ES-I3 (cell line): Measurements from ENCODE around the gene PDCD1.
"Not testable (repeated sequence)": the region's sequence is repeated elsewhere in the genome, so short reads cannot be mapped to it uniquely, and the experiment has no call there.

Experiments
- H3K36me3 ChIP-seq: 2 replicates; pipeline ENCODE4 v1.6.1; 2013; ENCODE audit warnings: mild to moderate bottlenecking, low read length, control low read depth, moderate library complexity; ENCODE audit not compliant: insufficient read depth
- H3K4me1 ChIP-seq: 2 replicates; pipeline ENCODE4 v1.6.1; 2013; ENCODE audit warnings: mild to moderate bottlenecking, control low read depth, low read length; ENCODE audit not compliant: insufficient read depth
- H3K9ac ChIP-seq: 2 replicates; pipeline ENCODE4 v1.6.1; 2013; ENCODE audit warnings: low read depth, mild to moderate bottlenecking, low read length, moderate library complexity
- H3K9me3 ChIP-seq: 2 replicates; pipeline ENCODE4 v1.6.1; 2013; ENCODE audit warnings: mild to moderate bottlenecking, low read length, moderate library complexity; ENCODE audit not compliant: control insufficient read depth, insufficient read depth

Gene PDCD1

DNA sequence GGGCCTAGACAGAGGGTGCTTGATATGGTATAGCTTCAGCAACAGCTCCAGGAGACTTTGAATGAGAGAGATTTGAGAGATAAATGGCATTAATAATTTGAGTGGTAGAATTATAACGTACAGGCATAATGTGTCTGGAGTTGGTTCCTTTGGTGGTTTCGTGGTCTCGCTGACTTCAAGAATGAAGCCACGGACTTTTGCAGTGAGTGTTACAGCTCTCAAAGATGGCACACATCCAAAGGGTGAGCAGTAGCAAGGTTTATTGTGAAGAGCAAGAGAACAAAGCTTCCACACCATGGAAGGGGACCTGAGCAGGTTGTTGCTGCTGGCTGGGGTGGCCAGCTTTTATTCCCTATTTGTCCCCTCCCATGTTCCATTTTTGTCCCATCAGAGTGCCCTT, 23.1 kb downstream of the PDCD1 start:
- Histone ChIP-seq H3K36me3 (no peaks in the 10 kb centered on the region), H3K9ac (no peak overlapping the region), H3K9me3 (0 out of 2 replicates have a peak, but pooled peaks cover 2% of the 10 kb centered on the region), H3K4me1 (peaks cover 5% of the 10 kb centered on the region; the same call in 1 of the 2 replicates)

DNA sequence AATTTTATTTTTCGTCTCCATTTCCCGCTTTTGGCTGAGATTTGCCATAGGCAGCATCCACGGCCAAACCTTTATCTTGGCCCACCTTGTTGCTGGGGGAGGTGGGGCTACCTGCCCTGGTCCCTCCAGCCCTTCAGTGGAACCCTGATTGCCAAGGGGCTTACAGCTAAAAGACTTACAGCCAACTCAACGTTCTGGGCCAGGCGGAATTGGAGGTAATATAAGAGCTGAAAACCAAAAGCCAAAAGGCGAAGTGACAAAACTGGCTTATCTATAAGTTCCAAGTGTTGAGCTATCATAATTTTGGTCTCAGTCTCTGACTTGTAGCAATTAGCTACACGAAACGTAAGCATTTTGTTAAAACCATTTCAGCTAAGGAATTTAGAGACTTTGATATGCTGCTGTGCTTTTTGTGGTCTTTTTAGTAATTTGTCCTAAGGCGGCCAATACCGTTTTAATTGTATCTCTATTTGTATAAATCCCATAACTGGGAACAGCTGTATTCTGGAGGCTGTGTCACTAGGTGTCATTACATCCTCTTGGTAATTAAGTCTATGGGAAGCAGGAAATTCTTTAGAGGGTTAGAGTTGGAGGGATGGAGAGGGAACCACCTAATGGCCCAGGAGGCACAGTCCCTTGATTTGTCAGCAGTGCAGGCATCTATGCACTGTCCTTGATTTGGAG, 24.0 kb downstream of the PDCD1 start:
- Histone ChIP-seq H3K36me3 (no peaks in the 10 kb centered on the region), H3K4me1 (peaks cover 5% of the 10 kb centered on the region; the same call in 1 of the 2 replicates), H3K9ac (no peak overlapping the region), H3K9me3 (0 out of 2 replicates have a peak, but pooled peaks cover 2% of the 10 kb centered on the region)

- not testable (repeated sequence) for H3K9me3 ChIP-seq, H3K36me3 ChIP-seq, H3K4me1 ChIP-seq, H3K9ac ChIP-seq
These were observed 24.8 kb downstream of the PDCD1 start for GRCh38 chr2:241833756-241834526.

- Histone ChIP-seq H3K4me1 (peaks cover 5% of the 10 kb centered on the region; the same call in 1 of the 2 replicates), H3K9ac (no peak overlapping the region)
These were observed 25.5 kb downstream of the PDCD1 start for GRCh38 chr2:241833101-241833663.

DNA sequence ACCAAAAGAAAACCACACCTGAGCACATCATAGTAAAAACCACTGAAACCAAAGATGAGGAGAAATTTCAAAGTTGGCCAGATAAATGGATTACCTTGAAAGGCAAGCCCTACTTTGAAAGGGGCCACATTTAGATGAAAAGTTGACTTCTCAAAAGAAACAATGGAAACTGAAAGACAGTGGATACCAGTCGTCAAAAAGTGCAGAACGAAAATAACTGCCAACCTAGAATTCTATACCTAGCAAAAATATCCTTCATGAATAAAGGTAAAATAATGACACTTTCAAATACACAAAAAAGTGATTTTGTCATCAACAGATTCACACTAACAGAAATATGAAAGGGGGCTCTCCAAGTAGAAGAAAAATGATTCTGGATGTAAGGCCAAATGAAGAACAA, 31.3 kb downstream of the PDCD1 start:
- Histone ChIP-seq H3K9me3 (0 out of 2 replicates have a peak, but pooled peaks cover 4% of the 10 kb centered on the region), H3K9ac (no peak overlapping the region), H3K4me1 (no peaks in the 10 kb centered on the region), H3K36me3 (no peaks in the 10 kb centered on the region)

More at GRCh38 chr2:241833101-241833663, 25.5 kb downstream of the PDCD1 start:
- Histone ChIP-seq H3K9me3 (0 out of 2 replicates have a peak, but pooled peaks cover 2% of the 10 kb centered on the region), H3K36me3 (no peaks in the 10 kb centered on the region)

- H3K36me3 ChIP-seq: not testable (repeated sequence)
These were observed 34.9 kb downstream of the PDCD1 start for GRCh38 chr2:241823531-241824437.

DNA sequence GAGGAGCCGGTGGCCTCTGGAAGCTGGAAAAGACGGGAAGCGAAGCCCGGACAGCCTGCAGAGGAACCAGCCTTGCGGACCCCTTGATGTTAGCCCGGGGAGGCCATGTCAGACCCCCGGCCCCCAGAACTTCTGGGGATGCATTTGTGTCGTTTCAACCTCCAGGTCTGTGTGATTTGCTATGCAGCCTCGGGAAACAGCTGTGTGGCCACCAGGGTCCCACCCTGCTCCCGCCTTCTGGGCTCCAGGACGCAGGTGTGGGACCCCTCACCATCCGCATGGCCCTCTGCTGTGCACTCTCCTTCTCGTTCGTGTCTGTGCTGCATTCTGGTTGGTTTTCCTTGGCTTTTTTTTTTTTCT, 36.5 kb downstream of the PDCD1 start:
- Histone ChIP-seq H3K9me3 (0 out of 2 replicates have a peak, but pooled peaks cover 4% of the 10 kb centered on the region), H3K4me1 (peaks cover 4% of the 10 kb centered on the region; the same call in 1 of the 2 replicates), H3K9ac (no peak overlapping the region), H3K36me3 (no peaks in the 10 kb centered on the region)

More at GRCh38 chr2:241823531-241824437, 34.9 kb downstream of the PDCD1 start:
- not testable (repeated sequence) for H3K4me1 ChIP-seq, H3K9ac ChIP-seq, H3K9me3 ChIP-seq

- peaks cover 4% of the 10 kb centered on the region; the same call in 1 of the 2 replicates for H3K4me1 ChIP-seq
- H3K36me3 ChIP-seq: no peaks in the 10 kb centered on the region
- no peaks in the 10 kb centered on the region for H3K9me3 ChIP-seq
- no peak overlapping the region for H3K9ac ChIP-seq
These were observed 37.0 kb downstream of the PDCD1 start for GRCh38 chr2:241821460-241822263.

GRCh38 chr2:241820625-241821384, 37.9 kb downstream of the PDCD1 start:
- Histone ChIP-seq H3K9me3 (no peaks in the 10 kb centered on the region), H3K4me1 (peaks cover 4% of the 10 kb centered on the region; the same call in 1 of the 2 replicates), H3K36me3 (no peaks in the 10 kb centered on the region), H3K9ac (no peak overlapping the region)

DNA sequence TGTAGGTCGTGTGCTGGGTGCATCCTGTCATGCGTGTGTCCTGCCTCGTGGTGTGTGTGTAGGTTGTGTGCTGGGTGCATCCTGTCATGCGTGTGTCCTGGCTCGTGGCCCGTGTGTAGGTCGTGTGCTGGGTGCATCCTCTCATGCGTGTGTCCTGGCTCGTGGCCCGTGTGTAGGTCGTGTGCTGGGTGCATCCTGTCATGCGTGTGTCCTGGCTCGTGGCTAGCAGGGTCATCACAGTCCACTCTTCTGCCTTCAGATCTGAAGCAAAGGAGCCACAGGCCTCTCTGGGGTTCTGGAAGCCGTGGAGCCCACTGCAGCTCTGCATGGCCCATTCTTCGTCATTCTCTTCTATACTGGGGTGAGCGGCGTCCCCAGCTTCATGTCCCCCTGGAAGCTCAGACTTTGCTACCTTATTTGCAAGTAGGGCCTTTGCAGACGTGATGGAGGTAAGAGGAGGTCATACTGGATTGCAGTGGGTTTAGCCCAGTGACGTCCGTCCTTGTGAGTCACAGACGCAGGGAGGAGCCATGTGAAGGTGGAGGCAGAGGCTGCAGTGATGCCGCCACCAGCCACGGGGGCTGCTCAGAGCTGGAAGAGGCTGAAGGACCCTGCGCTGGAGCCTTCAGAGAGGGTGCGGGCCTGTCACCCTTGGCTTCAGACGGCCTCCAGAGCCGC, 38.6 kb downstream of the PDCD1 start:
- H3K9ac ChIP-seq, H3K36me3 ChIP-seq, H3K4me1 ChIP-seq, H3K9me3 ChIP-seq: not testable (repeated sequence)

DNA sequence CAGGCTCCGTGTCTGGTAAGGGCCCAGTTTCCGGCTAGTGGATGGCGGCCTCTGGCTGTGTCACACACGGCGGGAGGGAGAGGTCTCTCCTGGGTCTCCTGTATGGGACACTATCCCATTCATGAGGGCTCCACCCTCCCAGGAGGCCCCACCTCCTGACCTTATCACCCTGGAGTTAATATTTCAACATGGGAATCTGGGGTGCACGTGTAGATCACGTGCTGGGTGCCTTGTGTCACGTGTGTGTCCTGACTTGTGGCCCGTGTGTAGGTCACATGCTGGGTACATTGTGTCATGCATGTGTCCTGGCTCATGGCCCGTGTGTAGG, 39.8 kb downstream of the PDCD1 start:
- Histone ChIP-seq H3K4me1 (peaks cover 4% of the 10 kb centered on the region; the same call in 1 of the 2 replicates), H3K9me3 (no peaks in the 10 kb centered on the region), H3K9ac (no peak overlapping the region), H3K36me3 (no peaks in the 10 kb centered on the region)

GRCh38 chr2:241818229-241818942, 40.3 kb downstream of the PDCD1 start:
- Histone ChIP-seq H3K9ac (no peak overlapping the region), H3K4me1 (peaks cover 4% of the 10 kb centered on the region; the same call in 1 of the 2 replicates), H3K9me3 (no peaks in the 10 kb centered on the region), H3K36me3 (no peaks in the 10 kb centered on the region)
